NCI-H128 (cell line): ENCODE results near the gene NRROS.
"Not testable (repeated sequence)": the region's sequence is repeated elsewhere in the genome, so short reads cannot be mapped to it uniquely, and the experiment has no call there.

Experiments used
- DNase-seq: peaks from one replicate; lab custom pipeline; 2025; ENCODE audit not compliant: unreplicated experiment; lab: John Stamatoyannopoulos, UW

NRROS gene

GRCh38 chr3:196624067-196624790 is 15.3 kb upstream of the NRROS start:
- no peak for DNase-seq

DNA sequence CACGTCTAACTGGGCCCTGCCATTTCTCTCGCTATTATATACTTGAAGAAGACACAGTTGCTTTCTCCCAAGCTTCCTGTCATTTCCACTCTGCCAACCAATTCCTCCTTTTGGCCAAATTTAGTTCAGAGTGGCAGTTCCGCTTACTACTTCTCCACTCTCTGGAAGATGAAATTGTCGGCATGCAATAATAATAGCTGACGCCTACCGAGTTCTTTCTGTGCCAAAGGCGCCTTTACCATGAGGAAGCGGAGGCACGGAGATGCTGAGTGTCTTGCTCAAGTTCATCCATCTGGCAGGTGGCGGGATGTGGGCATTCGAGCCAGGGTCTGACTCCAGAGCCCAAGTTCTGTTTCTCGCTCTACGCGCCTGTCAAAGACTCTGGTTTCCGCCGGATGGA is 14.6 kb upstream of the NRROS start:
- DNase-seq, result no peak

GRCh38 chr3:196625331-196625730 is 14.2 kb upstream of the NRROS start:
- DNase-seq, result no peak

DNA sequence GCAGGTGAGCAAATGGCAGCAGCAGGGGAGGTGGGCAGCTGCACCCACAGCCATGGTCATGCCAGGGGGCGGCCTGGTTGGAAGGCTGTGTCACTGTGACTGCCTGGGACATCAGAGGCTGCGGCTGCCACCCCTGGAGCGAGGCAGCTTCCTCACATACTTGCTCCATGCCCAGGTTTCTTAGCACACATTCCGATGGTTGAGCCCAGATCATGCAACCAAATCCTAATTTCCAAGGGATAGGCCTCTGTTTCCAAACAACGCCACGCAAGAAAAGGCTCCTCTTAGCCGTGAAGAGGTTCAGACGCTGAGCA is 11.6 kb upstream of the NRROS start:
- DNase-seq, result no peak

GRCh38 chr3:196629228-196629627 is 10.3 kb upstream of the NRROS start:
- no peak for DNase-seq

- no peak for DNase-seq
Observed at GRCh38 chr3:196631682-196632045, 7.8 kb upstream of the NRROS start.

- DNase-seq, result peak; percentile 84
Observed at GRCh38 chr3:196632046-196632751, 7.3 kb upstream of the NRROS start.

DNA sequence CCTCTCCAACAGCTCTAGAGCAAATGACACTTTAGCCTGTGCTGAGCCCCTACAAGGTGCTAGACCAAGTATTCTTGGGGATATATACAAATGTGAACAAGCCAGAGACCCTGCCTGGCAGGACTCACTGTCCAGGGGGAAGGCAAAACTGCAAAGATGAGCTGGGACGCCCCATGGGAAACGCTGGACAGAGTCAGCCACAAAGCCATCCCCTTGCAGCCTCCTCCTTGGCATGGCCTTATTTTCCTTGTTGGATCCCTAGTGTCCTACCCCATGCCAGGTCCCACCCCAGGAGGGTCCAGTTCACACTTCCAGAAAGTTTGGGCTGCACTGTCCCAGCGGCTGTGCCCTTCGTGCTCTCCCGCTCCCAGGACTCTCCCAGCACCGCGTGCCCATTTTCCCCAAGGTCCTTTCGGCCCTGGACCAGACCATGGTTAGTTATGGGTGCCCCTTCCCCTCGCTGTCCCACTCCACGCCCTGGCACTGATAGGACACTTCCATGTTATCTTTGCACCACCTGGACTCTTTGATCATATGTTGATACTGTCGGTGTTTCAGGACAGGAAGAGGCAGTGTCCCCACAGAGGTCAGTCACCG is 5.8 kb upstream of the NRROS start:
- no peak for DNase-seq

GRCh38 chr3:196634224-196634623 is 5.3 kb upstream of the NRROS start:
- DNase-seq, result no peak

- DNase-seq, result no peak
Observed at GRCh38 chr3:196634829-196635228, 4.7 kb upstream of the NRROS start.

DNA sequence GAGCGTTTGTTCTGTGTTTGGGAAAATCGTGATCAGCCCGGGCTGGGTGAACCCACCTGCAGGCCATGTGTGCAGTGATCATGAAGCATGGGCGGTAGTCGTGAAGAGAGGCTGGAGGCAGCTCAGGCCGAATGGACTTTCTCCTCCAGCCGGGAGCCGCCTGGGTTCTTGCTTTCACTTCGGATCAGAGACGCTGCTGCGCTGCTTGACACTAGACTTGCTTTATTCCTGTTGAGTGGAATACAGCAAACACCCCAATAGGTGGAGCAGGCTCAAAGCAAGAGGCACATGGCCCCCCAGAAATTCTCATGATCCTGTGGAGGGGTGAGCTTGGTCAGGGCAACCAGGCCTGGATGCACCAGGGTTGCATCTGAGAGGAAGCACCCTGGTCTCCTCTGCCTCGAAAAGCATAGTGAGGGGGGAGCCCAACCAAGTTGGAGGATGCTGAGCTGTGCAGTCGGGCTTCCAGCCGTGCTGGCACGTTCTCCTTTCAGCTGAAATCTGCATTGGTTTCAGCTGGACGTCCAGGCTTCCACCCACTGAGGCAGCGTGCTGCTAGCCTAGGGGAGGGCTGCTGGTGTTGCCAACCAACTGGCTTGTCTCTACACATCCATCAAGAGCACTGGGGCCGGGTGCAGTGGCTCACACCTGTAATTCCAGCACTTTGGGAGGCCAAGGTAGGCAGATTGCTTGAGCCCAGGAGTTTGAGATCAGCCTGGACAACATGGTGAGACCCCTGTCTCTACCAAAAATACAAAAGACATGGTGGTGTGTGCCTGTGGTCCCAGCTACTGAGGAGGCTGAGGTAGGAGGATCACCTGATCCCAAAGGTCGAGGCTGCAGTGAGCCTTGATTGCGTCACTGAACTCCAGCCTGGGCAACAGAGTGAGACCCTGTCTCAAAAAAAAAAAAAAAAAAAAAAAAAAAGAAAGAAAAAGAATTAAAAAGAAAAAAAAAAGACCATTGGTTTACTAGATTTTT is 2.8 kb upstream of the NRROS start:
- DNase-seq, result no peak

- DNase-seq, result not testable (repeated sequence)
Observed at GRCh38 chr3:196637941-196638340, 1.6 kb upstream of the NRROS start.

DNA sequence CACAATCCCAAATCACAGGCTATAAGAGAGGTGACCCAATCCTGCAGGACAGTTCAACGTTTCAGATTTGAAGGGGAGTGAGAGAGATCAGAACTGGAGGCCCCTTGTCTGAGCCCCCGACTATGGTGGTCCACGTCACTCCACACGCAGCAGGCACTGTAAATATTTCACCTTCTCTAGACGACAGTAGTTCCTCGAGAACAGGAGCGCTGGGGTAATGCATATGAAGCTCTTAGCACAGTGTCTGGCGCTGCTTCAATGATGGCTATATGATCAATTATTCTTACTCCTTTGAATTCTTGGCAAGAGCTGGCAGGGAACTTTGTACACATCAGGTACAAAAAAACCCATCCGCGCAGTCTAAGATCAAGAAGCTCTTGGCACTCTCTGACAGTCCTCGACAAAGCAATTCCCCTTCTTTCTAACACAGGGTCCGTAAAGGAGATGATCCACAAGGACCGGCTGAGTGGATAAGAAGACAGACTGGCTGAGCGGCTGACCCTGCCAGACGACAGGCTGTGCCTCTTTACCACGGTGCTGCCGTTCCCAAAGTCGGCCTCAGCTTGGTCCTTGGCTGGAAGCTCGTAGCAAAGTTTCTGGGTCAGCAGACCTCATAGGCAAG is 522 bp upstream of the NRROS start:
- DNase-seq, result no peak

GRCh38 chr3:196640297-196641018 is 964 bp downstream of the NRROS start:
- DNase-seq, result no peak

- DNase-seq, result no peak
Observed at GRCh38 chr3:196641333-196642054, 2.0 kb downstream of the NRROS start.

- DNase-seq, result no peak
Observed at GRCh38 chr3:196642434-196642833, 2.9 kb downstream of the NRROS start.

DNA sequence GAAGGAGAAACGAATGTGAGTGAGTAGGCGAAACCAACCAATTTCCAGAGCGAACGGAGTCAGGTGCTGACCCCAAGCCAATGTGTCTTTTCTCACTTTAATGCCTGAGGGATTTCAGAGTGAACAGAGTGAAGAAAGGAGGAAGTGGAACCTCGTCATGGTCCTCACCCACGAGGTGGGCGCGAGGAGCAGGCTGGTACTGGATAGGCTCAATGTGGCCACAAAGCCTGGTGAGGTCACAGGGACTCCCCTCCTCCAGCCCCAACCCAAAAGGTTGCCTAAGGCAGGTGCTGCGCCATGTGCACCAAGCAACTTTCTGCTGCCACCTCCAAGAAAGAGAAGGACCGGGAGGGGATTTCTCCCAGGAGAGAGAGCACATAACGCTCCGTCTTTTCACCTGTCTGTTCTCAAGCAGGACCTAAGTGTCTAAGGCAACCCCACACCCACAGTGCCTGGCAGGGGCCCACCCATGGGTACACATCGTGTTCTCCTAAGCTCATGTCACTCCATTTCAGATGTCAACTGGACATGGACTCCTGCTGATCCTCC is 3.8 kb downstream of the NRROS start:
- DNase-seq, result no peak

- DNase-seq, result no peak
Observed at GRCh38 chr3:196643761-196644160, 4.3 kb downstream of the NRROS start.

- no peak for DNase-seq
Observed at GRCh38 chr3:196645096-196645495, 5.6 kb downstream of the NRROS start.
